CD4-positive, alpha-beta T cell (primary cell): ENCODE results near the gene SGCB. TPM values are rescaled to one million over a fixed set of nuclear protein-coding genes. Genes with fewer than 3 reads are reported as not detected.

Source experiments
- ATAC-seq: fragments of 200-7000 bp; cut with Tn5 transposase; one replicate; pipeline ENCODE4 v1.10.0; 2022; ENCODE audit warnings: mild to moderate bottlenecking; ENCODE audit not compliant: poor library complexity
- CTCF ChIA-PET: fragments of 350-600 bp; sonication (Branson Sonifier 250); formaldehyde crosslinking; loops from one replicate; lab custom pipeline; 2021; ENCODE audit warnings: antibody characterized with exemption, inconsistent platforms; lab: Charles Lee
- POLR2A ChIA-PET: fragments of 350-600 bp; sonication (Branson Sonifier 250); formaldehyde crosslinking; loops from one replicate; lab custom pipeline; 2021; ENCODE audit warnings: antibody characterized with exemption, inconsistent platforms; lab: Charles Lee
- DNase-seq, 14 experiments: peaks; one replicate each; pipeline ENCODE4 v3.0.0-alpha.2; 2013 to 2020; ENCODE audit warnings: mixed read lengths in 2 of 14
- H3K27ac ChIP-seq, 2 donors: one replicate each; pipeline versions ENCODE4 v1.5.1 to v1.7.0; 2013; ENCODE audit warnings: low read length in 2 of 2, low read depth in 1 of 2, mild to moderate bottlenecking in 1 of 2
- H3K27me3 ChIP-seq, 2 experiments: 1 replicate in 1 of 2; 2 replicates in 1 of 2; pipeline versions ENCODE4 v1.6.1 to v1.7.0; 2013; ENCODE audit warnings: low read length in 2 of 2, control low read depth in 1 of 2, mild to moderate bottlenecking in 1 of 2, moderate library complexity in 1 of 2; ENCODE audit not compliant: insufficient read depth in 2 of 2, control insufficient read depth in 1 of 2
- H3K36me3 ChIP-seq: one replicate; pipeline ENCODE4 v1.6.1; 2013; ENCODE audit warnings: low read length, control low read depth; ENCODE audit not compliant: insufficient read depth
- H3K4me1 ChIP-seq: one replicate; pipeline ENCODE4 v1.6.1; 2013; ENCODE audit warnings: low read length, control low read depth; ENCODE audit not compliant: insufficient read depth
- H3K4me3 ChIP-seq: one replicate; pipeline ENCODE4 v1.5.1; 2013; ENCODE audit warnings: mild to moderate bottlenecking, low read length, moderate library complexity
- H3K9me3 ChIP-seq, 2 experiments: 1 replicate in 1 of 2; 2 replicates in 1 of 2; pipeline versions ENCODE4 v1.6.1 to v1.7.0; 2013; ENCODE audit warnings: low read length in 2 of 2, mild to moderate bottlenecking in 2 of 2, control low read depth in 1 of 2, moderate library complexity in 1 of 2; ENCODE audit not compliant: control insufficient read depth in 1 of 2, insufficient read depth in 1 of 2
- H3K27ac Mint-ChIP-seq: one replicate; pipeline ENCODE4 v1.8.0; 2020; ENCODE audit warnings: mixed read lengths
- H3K27me3 Mint-ChIP-seq: one replicate; pipeline ENCODE4 v1.8.0; 2021; ENCODE audit warnings: mixed read lengths
- H3K36me3 Mint-ChIP-seq: one replicate; pipeline ENCODE4 v1.8.0; 2021; ENCODE audit warnings: low read depth, mixed read lengths
- H3K4me1 Mint-ChIP-seq: one replicate; pipeline ENCODE4 v1.8.0; 2021; ENCODE audit warnings: low read depth, mixed read lengths
- H3K4me3 Mint-ChIP-seq: one replicate; pipeline ENCODE4 v1.8.0; 2020; ENCODE audit warnings: mild to moderate bottlenecking, mixed read lengths
- H3K9me3 Mint-ChIP-seq: one replicate; pipeline ENCODE4 v1.8.0; 2020; ENCODE audit warnings: mixed read lengths
- CTCF ChIP-seq: fragments of 200-600 bp; IDR thresholded peaks from one replicate; pipeline ENCODE4 v1.8.0; 2022; ENCODE audit warnings: antibody characterized with exemption, mild to moderate bottlenecking
- intact Hi-C, 2 experiments: fragments of 100-400 bp; cut with DNase I in 1 of 2; cut with micrococcal nuclease in 1 of 2; formaldehyde crosslinking; loops; one replicate each; pipeline versions ENCODE4 v1.15.1 to v1.9.0; 2023 to 2025; cut with DNase I, micrococcal nuclease
- total RNA-seq, 174 experiments: library from RNA in 2 of 174; stranded (reverse) in 2 of 174; gene quantifications; one replicate each; pipeline ENCODE4 v1.2.3 and lab custom pipeline; 2021 to 2026

Gene SGCB
- total RNA-seq, 2 experiments from 2014 or later: 3.8 to 4.1 TPM

- H3K36me3 ChIP-seq: no peaks in the 10 kb centered on the region
- no peaks in the 10 kb centered on the region for H3K36me3 Mint-ChIP-seq
- no peaks in the 10 kb centered on the region for H3K9me3 ChIP-seq
- no peak for ATAC-seq
- H3K27ac Mint-ChIP-seq: no peak overlapping the region
- no peak overlapping the region for H3K27ac ChIP-seq
- H3K4me3 ChIP-seq: no peak overlapping the region
- H3K4me1 Mint-ChIP-seq: no peaks in the 10 kb centered on the region
- ChIA-PET POLR2A (no interaction called here), CTCF (no interaction called here)
- H3K4me1 ChIP-seq: no peaks in the 10 kb centered on the region
- no peak for TF ChIP-seq CTCF
- intact Hi-C loops: no loop called here
- peaks cover 71% of the 10 kb centered on the region for H3K27me3 Mint-ChIP-seq
- no peaks in the 10 kb centered on the region for H3K9me3 Mint-ChIP-seq
- DNase-seq: no peak
- H3K4me3 Mint-ChIP-seq: no peak overlapping the region
- peaks cover 19 to 32% of the 10 kb centered on the region in 2 experiments for H3K27me3 ChIP-seq
Measured at GRCh38 chr4:52045028-52045427, 6.9 kb upstream of the SGCB start.

GRCh38 chr4:52037689-52038102, 403 bp downstream of the SGCB start:
- Mint-ChIP-seq H3K9me3 (no peaks in the 10 kb centered on the region), H3K27ac (peak overlapping the region; percentile 21), H3K36me3 (no peaks in the 10 kb centered on the region), H3K4me3 (peak overlapping the region; percentile 77), H3K4me1 (peaks cover 39% of the 10 kb centered on the region), H3K27me3 (peaks cover 14% of the 10 kb centered on the region)
- H3K9me3 ChIP-seq: no peaks in the 10 kb centered on the region
- peak in 5 of 14 experiments; percentile 1 to 29 (median 11) for DNase-seq
- intact Hi-C loops: loop anchor here in 1 of 2 experiments (5.0 kb wide), 1 partner anchor 195 kb away; the partner anchor contains the start of gene DCUN1D4
- no peak overlapping the region for H3K27ac ChIP-seq
- peak overlapping the region; percentile 69 for H3K4me3 ChIP-seq
- no peaks in the 10 kb centered on the region for H3K36me3 ChIP-seq
- peaks cover 10% of the 10 kb centered on the region for H3K4me1 ChIP-seq
- POLR2A ChIA-PET: interaction anchor here (1.0 to 2.3 kb wide), 3 partner anchors 10 to 195 kb away, joined by 4 to 20 read pairs (median 8); partner anchors contain the start of gene DCUN1D4
- H3K27me3 ChIP-seq: peaks cover 0 to under 1% of the 10 kb centered on the region in 2 experiments
- ATAC-seq: peak; percentile 32
- TF ChIP-seq CTCF: no peak
- CTCF ChIA-PET: no interaction called here

- Histone ChIP-seq H3K9me3 (no peaks in the 10 kb centered on the region), H3K36me3 (no peaks in the 10 kb centered on the region), H3K27me3 (no peaks in the 10 kb centered on the region), H3K27ac (no peak overlapping the region), H3K4me3 (peak overlapping the region; percentile 69), H3K4me1 (peaks cover 10% of the 10 kb centered on the region)
- intact Hi-C loops: loop anchor here in 1 of 2 experiments (5.0 kb wide), 1 partner anchor 195 kb away; the partner anchor contains the start of gene DCUN1D4
- Mint-ChIP-seq H3K27me3 (peaks cover 9% of the 10 kb centered on the region), H3K36me3 (peaks cover 3% of the 10 kb centered on the region), H3K27ac (peak overlapping the region; percentile 21), H3K4me1 (peaks cover 39% of the 10 kb centered on the region), H3K9me3 (no peaks in the 10 kb centered on the region), H3K4me3 (peak overlapping the region; percentile 77)
- ChIA-PET POLR2A (interaction anchor here (1.2 kb wide), 1 partner anchor 194 kb away, joined by 6 read pairs; the partner anchor contains the start of gene DCUN1D4), CTCF (interaction anchor here (1.4 kb wide), 1 partner anchor 9 kb away, joined by 3 read pairs; no protein-coding TSS in a partner anchor)
- DNase-seq: no peak
- ATAC-seq: no peak
- no peak for TF ChIP-seq CTCF
Measured at GRCh38 chr4:52036886-52037530, 1.1 kb downstream of the SGCB start.
